Stimulated activated CD8-positive, alpha-beta memory T cell treated with anti-CD3 and anti-CD28 coated beads, Interleukin-4, amount 100 ng/mL, for 1 hour (primary cell): Measurements from ENCODE around the gene TTC21A.
"Not testable (repeated sequence)": the region's sequence is repeated elsewhere in the genome, so short reads cannot be mapped to it uniquely, and the experiment has no call there.

ENCODE experiments used
- DNase-seq, 2 donors: peaks; one replicate each; pipeline ENCODE4 v3.0.0-alpha.2; 2020; ENCODE audit warnings: low read depth in 2 of 2, low spot score in 1 of 2

TTC21A gene

DNA sequence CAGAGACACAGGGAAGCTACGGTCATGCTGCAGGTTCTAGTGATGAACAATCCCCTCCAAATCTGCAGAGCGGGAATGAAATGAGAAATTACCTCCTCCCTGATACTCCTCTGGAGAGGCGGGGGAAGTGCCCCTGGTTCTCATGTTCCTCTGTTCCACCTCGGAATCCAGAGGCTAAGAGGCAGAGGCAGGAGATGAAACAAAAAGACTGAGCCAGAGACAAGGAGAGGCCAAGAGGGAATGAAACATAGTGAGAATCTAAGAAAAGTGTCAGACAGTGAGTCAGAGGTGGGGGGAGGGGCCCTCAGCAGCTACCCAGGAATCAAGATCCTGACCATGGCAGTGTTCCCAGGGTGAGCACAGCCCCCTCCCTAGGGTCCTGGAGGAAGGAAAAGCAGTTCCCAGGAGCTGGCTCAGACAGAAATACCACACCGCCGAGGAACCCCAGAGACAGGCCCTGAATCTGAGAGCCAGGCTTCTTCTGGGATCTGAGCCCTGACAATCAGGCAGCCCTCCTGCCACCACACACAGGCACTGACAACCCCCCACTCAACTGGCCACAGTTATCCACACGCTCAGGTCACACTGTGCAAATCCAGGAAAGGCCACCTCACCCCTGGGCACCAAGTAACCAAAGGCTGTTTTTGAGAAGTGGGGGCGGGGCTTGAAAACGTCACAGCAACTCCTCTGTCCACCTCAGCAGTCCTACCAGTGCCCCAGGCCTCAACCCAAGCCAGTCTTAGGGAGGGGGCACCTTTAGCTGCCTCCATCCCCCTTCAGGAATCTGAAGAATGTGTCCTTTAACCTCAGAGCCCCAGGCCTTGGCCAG, 43.5 kb downstream of the TTC21A start:
- no peak for DNase-seq

GRCh38 chr3:39153977-39154279, 46.4 kb downstream of the TTC21A start:
- DNase-seq = no peak

- no peak for DNase-seq
Observed at GRCh38 chr3:39154280-39155021, 47.0 kb downstream of the TTC21A start.

DNA sequence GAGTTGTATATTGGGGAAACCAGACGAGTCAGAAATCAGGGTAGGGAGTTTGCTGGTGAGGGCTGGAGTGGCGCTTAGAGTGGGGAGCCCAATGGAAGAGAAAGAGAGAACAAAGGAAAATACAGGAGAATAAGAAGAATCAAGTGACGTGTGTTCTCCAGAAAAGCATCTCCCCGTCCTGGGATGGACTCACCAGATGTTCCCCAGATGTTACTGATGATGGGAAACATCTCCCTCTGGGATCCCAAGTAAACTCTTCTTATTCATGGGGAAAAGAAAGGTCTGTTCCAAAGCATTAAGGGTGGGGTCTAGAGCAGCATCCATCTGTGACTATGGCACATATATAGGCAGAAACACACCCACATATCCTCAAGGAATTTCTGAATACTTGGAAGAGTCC, 48.9 kb downstream of the TTC21A start:
- no peak for DNase-seq

- DNase-seq = no peak
Observed at GRCh38 chr3:39157359-39157758, 49.9 kb downstream of the TTC21A start.

DNA sequence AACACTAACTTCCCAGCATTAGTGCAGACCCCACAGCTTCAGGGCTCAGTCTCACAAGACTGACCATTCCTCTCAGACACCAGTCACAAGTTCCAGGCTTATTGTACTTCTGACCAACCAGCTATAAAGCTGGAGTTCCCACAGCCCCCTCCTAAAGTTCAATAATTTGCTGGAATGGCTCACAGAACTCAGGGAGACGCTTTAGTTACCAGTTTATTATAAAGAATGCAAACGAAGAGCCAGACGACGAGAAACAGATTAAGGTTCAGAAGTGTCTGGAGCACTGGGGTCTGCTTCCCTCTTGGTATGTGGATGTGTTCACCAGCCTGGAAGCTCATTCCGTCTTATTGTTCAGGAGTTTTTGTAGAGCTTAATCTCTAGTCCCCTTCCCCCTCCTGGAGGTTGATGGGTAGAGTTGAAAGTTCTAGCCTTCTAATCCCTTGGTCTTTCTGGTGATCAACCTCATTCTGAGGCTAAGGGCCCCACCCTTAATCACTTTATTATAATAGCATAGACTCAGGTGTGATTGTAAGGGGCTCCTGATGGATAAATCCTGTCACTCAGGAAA, 50.8 kb downstream of the TTC21A start:
- no peak for DNase-seq

GRCh38 chr3:39164414-39164813, 56.9 kb downstream of the TTC21A start:
- DNase-seq = no peak

DNA sequence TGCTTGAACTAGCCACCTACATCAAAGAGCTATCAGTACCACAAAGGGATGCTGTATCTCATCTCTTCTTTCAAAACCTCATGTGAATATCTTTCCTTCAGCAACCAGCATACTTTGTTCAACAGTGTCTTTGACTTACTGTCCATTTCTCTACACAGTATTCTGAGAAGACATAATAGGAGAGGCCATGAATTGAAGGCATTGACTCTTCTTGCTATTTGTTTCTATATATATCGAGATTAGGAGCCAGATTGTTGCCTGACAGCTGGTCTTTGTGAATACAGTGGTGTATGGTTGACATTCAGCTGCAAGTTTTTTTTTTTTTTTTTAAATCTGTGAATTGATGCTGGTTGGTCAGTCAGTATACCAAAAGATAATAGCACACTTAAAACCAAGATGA, 58.0 kb downstream of the TTC21A start:
- DNase-seq = no peak

GRCh38 chr3:39166134-39166710, 58.7 kb downstream of the TTC21A start:
- no peak for DNase-seq

DNA sequence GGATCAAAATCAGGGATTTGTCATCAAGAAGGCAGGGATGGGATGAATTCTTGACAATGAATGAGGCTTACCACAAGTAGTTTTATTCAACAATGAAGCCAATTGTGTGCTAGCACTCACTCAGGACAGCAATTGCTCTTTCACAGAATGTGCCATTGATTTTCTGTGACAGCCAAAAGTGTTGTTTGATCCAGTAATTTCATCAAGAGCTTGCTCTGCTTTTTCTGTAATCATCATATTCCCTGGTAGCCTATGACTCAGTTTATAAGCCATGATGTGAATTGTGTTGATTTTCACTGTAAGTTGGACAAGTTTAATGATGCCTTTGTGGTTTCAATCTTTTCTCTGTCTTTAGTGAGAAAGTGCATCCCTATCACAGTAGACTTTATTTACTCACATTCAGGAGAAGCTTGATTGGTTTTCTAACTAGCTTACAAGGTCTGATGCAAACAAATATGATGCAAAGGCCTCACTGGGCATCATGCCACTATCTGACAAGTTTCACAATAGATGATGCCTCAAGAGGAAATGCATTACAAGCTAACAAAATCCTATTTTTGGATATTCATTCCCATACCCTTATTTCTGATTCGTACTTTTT, 59.6 kb downstream of the TTC21A start:
- DNase-seq = no peak

DNA sequence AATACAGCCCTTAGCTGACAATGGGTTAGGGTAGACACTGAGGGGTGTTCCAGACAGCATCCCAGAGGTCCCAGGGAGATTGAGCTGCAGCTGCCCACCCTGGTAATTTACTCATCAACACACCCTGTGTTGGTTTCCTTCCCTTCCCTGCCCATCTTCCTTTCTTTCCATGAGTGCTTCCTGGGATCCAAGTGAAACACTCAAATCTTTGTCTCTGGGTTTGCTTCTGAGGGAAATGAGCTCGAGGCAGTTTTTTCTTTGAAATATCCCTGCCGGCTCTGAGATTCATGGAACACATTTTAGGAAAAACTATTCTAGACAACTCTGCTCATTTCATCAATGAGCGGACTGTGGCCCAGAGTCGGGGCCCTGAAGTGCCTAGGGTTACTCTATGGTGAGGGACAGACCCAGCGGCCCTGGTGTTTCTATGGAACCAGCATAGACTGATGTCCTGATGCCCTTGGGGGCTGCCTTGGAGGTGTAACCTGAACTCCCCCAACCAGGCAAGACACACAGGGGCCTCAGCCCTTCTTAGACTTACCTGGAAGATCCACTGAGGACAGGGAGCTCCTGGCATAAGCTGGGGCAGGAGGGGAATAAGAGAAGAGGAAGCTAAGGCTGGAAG, 60.8 kb downstream of the TTC21A start:
- DNase-seq = no peak

GRCh38 chr3:39169712-39170111, 62.2 kb downstream of the TTC21A start:
- DNase-seq = no peak

GRCh38 chr3:39170461-39170860, 63.0 kb downstream of the TTC21A start:
- DNase-seq = no peak

GRCh38 chr3:39170877-39171276, 63.4 kb downstream of the TTC21A start:
- DNase-seq = not testable (repeated sequence)

- DNase-seq = no peak
Observed at GRCh38 chr3:39171860-39172259, 64.4 kb downstream of the TTC21A start.

DNA sequence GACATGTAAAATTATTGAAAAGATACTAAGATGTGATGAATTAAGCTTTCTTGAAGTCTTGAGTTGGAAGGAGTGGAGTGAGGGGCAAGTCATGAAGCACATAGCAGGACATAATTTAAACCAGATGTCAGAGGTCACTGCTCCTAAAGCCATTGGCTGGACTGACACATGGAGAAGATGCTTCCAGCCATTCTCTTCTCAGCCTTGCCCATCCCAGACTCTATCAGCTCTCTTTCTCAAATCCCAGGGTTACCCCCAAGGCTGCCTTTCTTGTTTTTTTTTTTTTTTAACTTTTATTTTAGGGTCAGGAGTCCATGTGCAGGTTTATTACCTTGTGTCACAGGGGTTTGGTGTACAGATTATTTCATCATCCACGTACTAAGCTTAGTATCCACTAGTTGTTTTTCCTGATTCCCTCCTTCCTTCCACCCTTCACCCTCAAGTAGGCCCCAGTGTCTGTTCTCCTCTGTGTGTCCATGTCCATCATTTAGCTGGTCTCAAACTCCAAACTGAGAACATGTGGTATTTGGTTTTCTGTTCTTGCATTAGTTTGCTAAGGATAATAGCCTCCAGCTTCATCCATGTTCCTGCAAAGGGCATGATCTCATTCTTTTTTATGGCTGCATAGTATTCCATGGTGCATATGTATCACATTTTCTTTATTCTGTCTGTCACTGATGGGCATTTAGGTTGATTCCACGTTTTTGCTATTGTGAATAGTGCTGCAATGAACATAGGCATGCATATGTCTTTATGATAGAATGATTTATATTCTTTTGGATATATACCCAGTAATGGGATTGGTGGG, 66.0 kb downstream of the TTC21A start:
- DNase-seq = no peak

DNA sequence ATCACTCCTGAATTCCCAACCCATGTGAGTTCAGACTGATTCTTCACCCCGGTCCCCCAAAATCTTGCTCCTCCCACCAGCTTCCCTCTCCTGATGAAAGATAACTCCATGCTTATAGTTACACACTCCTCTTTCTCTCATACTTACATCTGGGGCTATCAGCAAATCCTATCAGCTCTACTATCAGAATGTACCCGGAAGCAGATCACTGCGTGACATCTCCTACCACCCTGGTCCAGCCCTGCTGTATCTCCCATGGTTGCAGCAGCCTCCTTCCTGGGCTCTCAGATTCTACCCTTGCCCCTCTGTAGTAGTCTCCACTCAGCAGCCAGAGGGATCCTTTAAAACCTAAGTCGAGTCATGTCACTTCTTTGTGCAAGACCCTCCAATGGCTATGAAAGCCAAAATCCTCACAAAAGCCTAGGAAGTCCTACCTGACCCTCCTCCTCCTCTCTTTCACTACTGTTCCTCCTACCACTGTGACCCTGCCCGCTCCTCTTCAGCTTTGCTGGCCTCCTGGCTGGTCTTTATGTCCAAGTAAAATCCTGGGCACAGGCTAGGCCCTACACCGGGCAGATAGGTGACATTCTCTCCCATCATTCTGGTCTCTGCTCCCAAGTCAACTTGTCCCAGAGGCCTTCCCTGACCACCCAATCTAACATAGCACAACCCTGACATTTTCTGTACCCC, 68.7 kb downstream of the TTC21A start:
- DNase-seq = no peak

DNA sequence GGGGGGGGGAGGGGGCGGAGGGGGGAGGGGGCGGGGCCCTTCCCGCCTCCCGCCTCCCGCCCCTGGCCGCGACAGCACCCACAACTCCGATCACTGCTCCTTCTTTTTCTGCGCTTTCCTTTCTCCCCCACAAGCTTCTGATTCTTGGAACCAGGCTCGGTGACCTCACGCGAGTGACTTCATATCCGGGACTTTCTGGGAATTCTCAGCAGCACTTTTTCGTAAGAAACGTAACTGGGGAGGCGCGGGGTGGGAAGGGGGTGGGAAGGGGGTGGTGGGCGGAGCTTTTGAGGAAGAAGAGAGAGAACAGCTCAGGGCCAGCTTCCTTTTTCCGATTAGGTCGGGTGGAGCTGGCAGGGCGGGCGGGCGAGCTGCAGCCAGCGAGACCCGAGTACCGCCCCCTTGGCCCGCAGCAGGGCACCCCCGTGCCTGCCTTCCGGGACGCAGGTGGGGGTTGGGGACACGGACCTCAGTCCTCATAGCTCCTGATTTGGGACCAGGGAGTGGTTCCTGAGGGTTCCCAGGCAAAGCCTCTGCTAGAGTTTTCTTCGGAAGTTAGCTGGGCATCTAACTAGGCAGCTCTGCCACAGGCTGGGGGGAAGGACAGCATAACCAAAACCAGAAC, 70.3 kb downstream of the TTC21A start:
- DNase-seq = peak; percentile 35 to 51

- DNase-seq = no peak
Observed at GRCh38 chr3:39178553-39178952, 71.1 kb downstream of the TTC21A start.
